H9 (cell line): ENCODE measurements around the gene TTC33. TPM values are rescaled to one million over a fixed set of nuclear protein-coding genes. Genes with fewer than 3 reads are reported as not detected.
A peak's percentile ranks its signal among the peaks of the same experiment; 100 is the strongest.

Source experiments
- DNase-seq: peaks from one replicate; pipeline ENCODE4 v3.0.0-alpha.2; 2017
- H2AFZ ChIP-seq: one replicate; pipeline ENCODE4 v1.6.1; 2013; ENCODE audit warnings: mild to moderate bottlenecking, low read length, control low read depth, moderate library complexity
- H2AK5ac ChIP-seq: 2 replicates; pipeline ENCODE4 v1.6.1; 2013; ENCODE audit warnings: low read length, control low read depth, mixed read lengths; ENCODE audit not compliant: insufficient read length
- H2BK120ac ChIP-seq: one replicate; pipeline ENCODE4 v1.6.1; 2013; ENCODE audit warnings: low read depth, mild to moderate bottlenecking, low read length, control low read depth, inconsistent platforms; ENCODE audit not compliant: poor library complexity, severe bottlenecking
- H2BK12ac ChIP-seq: 2 replicates; pipeline ENCODE4 v1.6.1; 2013; ENCODE audit warnings: low read length, control low read depth, mixed read lengths, low read depth; ENCODE audit not compliant: insufficient read length
- H2BK15ac ChIP-seq: 2 replicates; pipeline ENCODE4 v1.6.1; 2013; ENCODE audit warnings: low read depth, low read length, control low read depth
- H2BK20ac ChIP-seq: one replicate; pipeline ENCODE4 v1.6.1; 2013; ENCODE audit warnings: low read depth, mild to moderate bottlenecking, low read length, control low read depth, inconsistent platforms; ENCODE audit not compliant: poor library complexity, severe bottlenecking
- H2BK5ac ChIP-seq: 2 replicates; pipeline ENCODE4 v1.6.1; 2013; ENCODE audit warnings: low read length, control low read depth, mixed read lengths; ENCODE audit not compliant: insufficient read length
- H3K14ac ChIP-seq: 2 replicates; pipeline ENCODE4 v1.6.1; 2013; ENCODE audit warnings: low read length, control low read depth; ENCODE audit not compliant: insufficient read depth
- H3K18ac ChIP-seq: 2 replicates; pipeline ENCODE4 v1.6.1; 2013; ENCODE audit warnings: low read depth, mild to moderate bottlenecking, mixed read lengths, low read length, control low read depth; ENCODE audit not compliant: insufficient read length
- H3K23ac ChIP-seq: 2 replicates; pipeline ENCODE4 v1.6.1; 2013; ENCODE audit warnings: low read length, control low read depth, mixed read lengths, low read depth; ENCODE audit not compliant: insufficient read length
- H3K23me2 ChIP-seq: 2 replicates; pipeline ENCODE4 v1.6.1; 2013; ENCODE audit warnings: low read depth, mild to moderate bottlenecking, mixed read lengths, low read length, control low read depth; ENCODE audit not compliant: insufficient read length, poor library complexity, severe bottlenecking
- H3K27ac ChIP-seq: 2 replicates; pipeline ENCODE4 v1.5.1; 2013; ENCODE audit warnings: low read length, control low read depth, mixed read lengths, low read depth; ENCODE audit not compliant: insufficient read length
- H3K27me3 ChIP-seq: 2 replicates; pipeline ENCODE4 v1.6.1; 2013; ENCODE audit warnings: low read length, control low read depth, inconsistent platforms; ENCODE audit not compliant: insufficient read depth
- H3K4ac ChIP-seq: 2 replicates; pipeline ENCODE4 v1.6.1; 2013; ENCODE audit warnings: low read depth, mild to moderate bottlenecking, control low read depth, inconsistent platforms, low read length, moderate library complexity
- H3K4me1 ChIP-seq: 2 replicates; pipeline ENCODE4 v1.6.1; 2013; ENCODE audit warnings: low read length, control low read depth, inconsistent platforms; ENCODE audit not compliant: insufficient read depth
- H3K4me2 ChIP-seq: 2 replicates; pipeline ENCODE4 v1.6.1; 2013; ENCODE audit warnings: low read length, control low read depth, mixed read lengths; ENCODE audit not compliant: insufficient read length, insufficient read depth
- H3K56ac ChIP-seq: 2 replicates; pipeline ENCODE4 v1.6.1; 2013; ENCODE audit warnings: low read depth, mild to moderate bottlenecking, mixed read lengths, low read length, control low read depth; ENCODE audit not compliant: insufficient read length
- H3K79me1 ChIP-seq: 2 replicates; pipeline ENCODE4 v1.6.1; 2013; ENCODE audit warnings: low read depth, mild to moderate bottlenecking, moderate library complexity, low read length, control low read depth, inconsistent platforms; ENCODE audit not compliant: insufficient read depth, poor library complexity, severe bottlenecking
- H3K79me2 ChIP-seq: 2 replicates; pipeline ENCODE4 v1.6.1; 2013; ENCODE audit warnings: low read length, control low read depth, inconsistent platforms; ENCODE audit not compliant: insufficient read depth
- H3K9ac ChIP-seq: 2 replicates; pipeline ENCODE4 v1.6.1; 2013; ENCODE audit warnings: low read length, control low read depth, mixed read lengths; ENCODE audit not compliant: insufficient read length; ENCODE audit errors: extremely low read depth
- H3K9me3 ChIP-seq: one replicate; pipeline ENCODE4 v1.6.1; 2013; ENCODE audit warnings: low read depth, low read length, inconsistent platforms; ENCODE audit not compliant: control insufficient read depth
- H3T11ph ChIP-seq: one replicate; pipeline ENCODE4 v1.6.1; 2013; ENCODE audit warnings: mild to moderate bottlenecking, low read length, control low read depth, inconsistent platforms
- H4K20me1 ChIP-seq: one replicate; pipeline ENCODE4 v1.6.1; 2013; ENCODE audit not compliant: control insufficient read depth, insufficient read length, insufficient read depth
- H4K5ac ChIP-seq: 2 replicates; pipeline ENCODE4 v1.6.1; 2013; ENCODE audit warnings: low read depth, mild to moderate bottlenecking, mixed read lengths, low read length, control low read depth; ENCODE audit not compliant: insufficient read length
- H4K8ac ChIP-seq: replicated peaks from 2 replicates; pipeline ENCODE4 v1.6.1; 2013; ENCODE audit warnings: low read length, control low read depth, mixed read lengths, low read depth; ENCODE audit not compliant: insufficient read length
- H4K91ac ChIP-seq: 2 replicates; pipeline ENCODE4 v1.6.1; 2013; ENCODE audit warnings: low read depth, mild to moderate bottlenecking, moderate library complexity, mixed read lengths, low read length, control low read depth; ENCODE audit not compliant: insufficient read length
- H3K27ac Mint-ChIP-seq, 3 experiments: 2 replicates in 2 of 3; 3 replicates in 1 of 3; pipeline ENCODE4 v1.8.0; 2020 to 2021; ENCODE audit warnings: mixed read lengths in 3 of 3, mild to moderate bottlenecking in 1 of 3, moderate library complexity in 1 of 3
- H3K27me3 Mint-ChIP-seq: 2 replicates; pipeline ENCODE4 v1.8.0; 2021; ENCODE audit warnings: low read depth, mild to moderate bottlenecking, moderate library complexity, mixed read lengths
- H3K36me3 Mint-ChIP-seq, 3 experiments: 2 replicates in 2 of 3; 3 replicates in 1 of 3; pipeline ENCODE4 v1.8.0; 2020 to 2021; ENCODE audit warnings: low read depth in 3 of 3, mixed read lengths in 3 of 3; ENCODE audit not compliant: insufficient read depth in 1 of 3
- H3K4me1 Mint-ChIP-seq, 2 experiments: 2 replicates each; pipeline ENCODE4 v1.8.0; 2020; ENCODE audit warnings: mixed read lengths in 2 of 2
- H3K4me3 Mint-ChIP-seq, 2 experiments: 2 replicates in 1 of 2; 3 replicates in 1 of 2; pipeline ENCODE4 v1.8.0; 2020 to 2021; ENCODE audit warnings: mild to moderate bottlenecking in 2 of 2, mixed read lengths in 2 of 2, moderate library complexity in 1 of 2
- H3K9me3 Mint-ChIP-seq, 2 experiments: 2 replicates in 1 of 2; 3 replicates in 1 of 2; pipeline ENCODE4 v1.8.0; 2020; ENCODE audit warnings: mild to moderate bottlenecking in 2 of 2, mixed read lengths in 2 of 2, moderate library complexity in 1 of 2
- WGBS: extraction: QIAGEN DNeasy Blood & Tissue Kit; methylation state at CpG from one replicate; pipeline ENCODE4 v1.1.7; 2013; ENCODE audit warnings: missing lambda C conversion rate, low lambda C conversion rate, mixed read lengths; ENCODE audit not compliant: insufficient read length; ENCODE audit errors: extremely low coverage; 5-methylcytosine and 5-hydroxymethylcytosine counted together
- total RNA-seq: library from RNA; stranded (reverse); gene quantifications from 2 replicates; pipeline ENCODE4 v1.2.1, GENCODE V29; 2021
- TF ChIP-seq, protein P1 (sequence below): fragments of 200-600 bp; sonication (generic); conservative IDR thresholded peaks from 3 replicates; pipeline ENCODE4 v1.8.0; 2021; ENCODE audit warnings: antibody characterized with exemption, mild to moderate bottlenecking

Gene TTC33
- total RNA-seq, 1 experiment from 2014 or later: 7.3 TPM

DNA sequence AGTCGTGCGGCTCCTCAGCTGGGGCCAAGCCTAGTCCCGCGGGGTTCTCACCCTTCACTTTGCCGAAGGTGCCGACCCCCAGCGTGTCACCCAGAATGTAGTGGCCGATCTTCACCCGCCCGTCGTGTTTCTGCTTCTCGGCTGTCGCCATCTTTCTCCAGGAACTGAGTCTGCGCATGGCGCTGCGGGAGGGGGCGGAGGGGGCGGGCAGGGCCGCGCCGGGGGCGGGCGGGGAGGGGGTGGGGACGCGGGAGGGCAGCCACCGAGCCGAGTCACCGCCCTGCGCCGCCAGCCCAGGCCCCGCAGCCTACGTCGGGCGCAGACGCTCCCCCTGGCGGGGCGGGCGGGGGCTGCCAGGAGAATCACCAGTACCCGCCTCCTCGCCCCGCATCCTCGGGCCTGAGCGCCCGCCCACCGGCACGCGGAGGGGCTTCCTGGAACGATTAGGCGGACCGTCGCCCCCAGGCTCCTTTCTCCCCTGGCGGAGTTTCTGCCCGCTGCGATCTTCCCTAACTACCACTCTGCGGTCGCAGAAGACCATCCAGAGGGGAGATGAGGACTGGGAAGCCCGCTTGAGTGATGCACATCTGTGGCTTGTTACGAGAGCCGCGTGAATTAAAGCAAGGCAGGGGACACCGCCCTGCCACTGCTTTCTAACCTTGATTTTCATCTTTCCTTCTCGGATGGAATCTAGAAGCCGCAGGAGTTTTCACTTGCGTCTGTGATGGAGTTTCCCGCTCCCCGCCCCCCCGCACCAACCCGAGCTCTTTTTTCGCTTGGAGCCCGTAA lies 42.4 kb upstream of the TTC33 start, which contains the start of gene PRKAA1:
Gene PRKAA1 (minus strand): TSS at position 363 of the 789 bp plus-strand sequence. CDS start 185 bp downstream, at position 178.
- Histone ChIP-seq H4K20me1 (no peaks in the 10 kb centered on the region), H3K14ac (peak within 1 kb of the TSS; percentile 100), H2AFZ (peak within 1 kb of the TSS; percentile 90), H3K27ac (peak within 1 kb of the TSS; percentile 92), H2BK15ac (peak within 1 kb of the TSS; percentile 75), H3K23ac (no peak within 1 kb of the TSS), H3K4ac (no peak within 1 kb of the TSS; the same call in 1 of the 2 replicates), H3K56ac (peak within 1 kb of the TSS; percentile 70), H2AK5ac (no peak within 1 kb of the TSS), H3K27me3 (no peaks in the 10 kb centered on the region), H4K8ac (no peak within 1 kb of the TSS), H4K5ac (peak within 1 kb of the TSS; percentile 75), H3K18ac (peak within 1 kb of the TSS; percentile 99), H2BK5ac (peak within 1 kb of the TSS; percentile 97), H3K79me1 (no peaks in the 10 kb centered on the region), H3T11ph (no peak within 1 kb of the TSS), H3K79me2 (peaks cover 30% of the 10 kb centered on the region; the same call in 1 of the 2 replicates), H3K4me2 (peak within 1 kb of the TSS; percentile 83), H2BK20ac (no peak within 1 kb of the TSS), H2BK120ac (no peak within 1 kb of the TSS), H2BK12ac (no peak within 1 kb of the TSS), H3K4me1 (no peaks in the 10 kb centered on the region; the same call in 1 of the 2 replicates), H4K91ac (no peak within 1 kb of the TSS), H3K9ac (peak within 1 kb of the TSS; percentile 97), H3K23me2 (peaks cover 9% of the 10 kb centered on the region), H3K9me3 (no peaks in the 10 kb centered on the region)
- peak within 1 kb of the TSS; percentile 90 to 93 for H3K4me3 Mint-ChIP-seq
- H3K9me3 Mint-ChIP-seq: peaks cover 0 to 2% of the 10 kb centered on the region in 2 experiments; a peak in 1 of 5 replicates
- peaks cover 16 to 32% of the 10 kb centered on the region in 2 experiments for H3K4me1 Mint-ChIP-seq
- H3K36me3 Mint-ChIP-seq: peaks cover 9 to 17% (median 15%) of the 10 kb centered on the region in 3 experiments
- H3K27ac Mint-ChIP-seq: peak within 1 kb of the TSS; percentile 97 to 98 (median 97)
- TF ChIP-seq, protein P1, sequence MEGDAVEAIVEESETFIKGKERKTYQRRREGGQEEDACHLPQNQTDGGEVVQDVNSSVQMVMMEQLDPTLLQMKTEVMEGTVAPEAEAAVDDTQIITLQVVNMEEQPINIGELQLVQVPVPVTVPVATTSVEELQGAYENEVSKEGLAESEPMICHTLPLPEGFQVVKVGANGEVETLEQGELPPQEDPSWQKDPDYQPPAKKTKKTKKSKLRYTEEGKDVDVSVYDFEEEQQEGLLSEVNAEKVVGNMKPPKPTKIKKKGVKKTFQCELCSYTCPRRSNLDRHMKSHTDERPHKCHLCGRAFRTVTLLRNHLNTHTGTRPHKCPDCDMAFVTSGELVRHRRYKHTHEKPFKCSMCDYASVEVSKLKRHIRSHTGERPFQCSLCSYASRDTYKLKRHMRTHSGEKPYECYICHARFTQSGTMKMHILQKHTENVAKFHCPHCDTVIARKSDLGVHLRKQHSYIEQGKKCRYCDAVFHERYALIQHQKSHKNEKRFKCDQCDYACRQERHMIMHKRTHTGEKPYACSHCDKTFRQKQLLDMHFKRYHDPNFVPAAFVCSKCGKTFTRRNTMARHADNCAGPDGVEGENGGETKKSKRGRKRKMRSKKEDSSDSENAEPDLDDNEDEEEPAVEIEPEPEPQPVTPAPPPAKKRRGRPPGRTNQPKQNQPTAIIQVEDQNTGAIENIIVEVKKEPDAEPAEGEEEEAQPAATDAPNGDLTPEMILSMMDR: peak; percentile 73
- peaks cover 6% of the 10 kb centered on the region; the same call in 1 of the 2 replicates for H3K27me3 Mint-ChIP-seq
- DNase-seq: peak; percentile 93
- no CpG with 5 or more reads among the region's 70 CpGs for WGBS
